Fibroblast of pulmonary artery (primary cell): ENCODE measurements around the gene LINC00305.

ENCODE experiments used
- DNase-seq: peaks from one replicate; pipeline ENCODE4 v3.0.0-alpha.2; 2010; ENCODE audit warnings: low read depth
- H3K4me3 ChIP-seq: replicated peaks from 2 replicates; pipeline ENCODE4 v1.5.1; 2011; ENCODE audit warnings: low read depth, mild to moderate bottlenecking, control low read depth, low read length, moderate library complexity
- TF ChIP-seq, protein P1 (sequence below): IDR thresholded peaks from 2 replicates; pipeline ENCODE4 v1.5.1; 2011; ENCODE audit warnings: mild to moderate bottlenecking, control low read depth, low read length, inconsistent platforms; ENCODE audit errors: missing control alignments

Gene LINC00305

GRCh38 chr18:64142904-64143303, 6.0 kb downstream of the LINC00305 start:
- H3K4me3 ChIP-seq, result no peak overlapping the region
- DNase-seq, result no peak
- TF ChIP-seq, protein P1, sequence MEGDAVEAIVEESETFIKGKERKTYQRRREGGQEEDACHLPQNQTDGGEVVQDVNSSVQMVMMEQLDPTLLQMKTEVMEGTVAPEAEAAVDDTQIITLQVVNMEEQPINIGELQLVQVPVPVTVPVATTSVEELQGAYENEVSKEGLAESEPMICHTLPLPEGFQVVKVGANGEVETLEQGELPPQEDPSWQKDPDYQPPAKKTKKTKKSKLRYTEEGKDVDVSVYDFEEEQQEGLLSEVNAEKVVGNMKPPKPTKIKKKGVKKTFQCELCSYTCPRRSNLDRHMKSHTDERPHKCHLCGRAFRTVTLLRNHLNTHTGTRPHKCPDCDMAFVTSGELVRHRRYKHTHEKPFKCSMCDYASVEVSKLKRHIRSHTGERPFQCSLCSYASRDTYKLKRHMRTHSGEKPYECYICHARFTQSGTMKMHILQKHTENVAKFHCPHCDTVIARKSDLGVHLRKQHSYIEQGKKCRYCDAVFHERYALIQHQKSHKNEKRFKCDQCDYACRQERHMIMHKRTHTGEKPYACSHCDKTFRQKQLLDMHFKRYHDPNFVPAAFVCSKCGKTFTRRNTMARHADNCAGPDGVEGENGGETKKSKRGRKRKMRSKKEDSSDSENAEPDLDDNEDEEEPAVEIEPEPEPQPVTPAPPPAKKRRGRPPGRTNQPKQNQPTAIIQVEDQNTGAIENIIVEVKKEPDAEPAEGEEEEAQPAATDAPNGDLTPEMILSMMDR, result no peak

GRCh38 chr18:64137914-64138313, 11.0 kb downstream of the LINC00305 start:
- H3K4me3 ChIP-seq, result no peak overlapping the region
- DNase-seq, result no peak
- TF ChIP-seq, protein P1, result no peak

DNA sequence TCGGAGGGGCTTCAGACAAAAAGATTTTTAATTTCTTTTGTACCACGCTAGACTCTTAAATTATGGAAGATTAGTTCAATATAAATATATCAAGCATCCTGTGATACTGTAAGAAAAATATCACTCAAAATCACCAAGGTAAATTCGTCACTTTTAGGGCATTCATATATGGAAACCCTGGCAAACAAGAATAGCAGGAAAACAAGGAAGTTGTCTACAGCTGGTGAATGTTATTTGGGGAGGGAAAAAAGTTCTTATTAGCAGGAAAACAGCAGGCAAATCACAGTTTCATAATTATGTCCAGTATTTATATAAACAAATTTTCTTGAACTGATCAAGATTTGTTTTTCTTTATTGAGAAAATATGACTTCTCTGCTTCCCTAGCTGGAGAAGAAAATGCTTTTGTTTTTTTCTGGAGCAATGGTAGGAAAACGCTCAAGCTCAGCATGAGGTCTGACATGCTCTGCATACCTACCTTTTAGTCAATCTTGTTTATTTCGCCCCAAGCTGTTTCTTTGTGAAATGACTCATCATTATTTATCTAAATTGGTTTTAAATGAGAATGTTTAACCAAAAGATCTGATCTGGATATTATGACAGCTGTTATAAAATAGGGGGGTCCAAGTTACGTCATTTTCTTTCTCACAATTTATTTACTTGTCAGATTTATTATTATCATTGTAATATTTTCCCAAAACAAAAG, 14.7 kb downstream of the LINC00305 start:
- TF ChIP-seq, protein P1, result no peak
- no peak for DNase-seq
- no peak overlapping the region for H3K4me3 ChIP-seq

GRCh38 chr18:64132871-64133270, 16.0 kb downstream of the LINC00305 start:
- TF ChIP-seq, protein P1, result no peak
- no peak for DNase-seq
- H3K4me3 ChIP-seq, result no peak overlapping the region

- TF ChIP-seq, protein P1, result no peak
- H3K4me3 ChIP-seq, result no peak overlapping the region
- no peak for DNase-seq
These were observed 17.6 kb downstream of the LINC00305 start for GRCh38 chr18:64131314-64131713.

- TF ChIP-seq, protein P1, result no peak
- DNase-seq, result no peak
These were observed 21.7 kb downstream of the LINC00305 start for GRCh38 chr18:64127172-64127571.

DNA sequence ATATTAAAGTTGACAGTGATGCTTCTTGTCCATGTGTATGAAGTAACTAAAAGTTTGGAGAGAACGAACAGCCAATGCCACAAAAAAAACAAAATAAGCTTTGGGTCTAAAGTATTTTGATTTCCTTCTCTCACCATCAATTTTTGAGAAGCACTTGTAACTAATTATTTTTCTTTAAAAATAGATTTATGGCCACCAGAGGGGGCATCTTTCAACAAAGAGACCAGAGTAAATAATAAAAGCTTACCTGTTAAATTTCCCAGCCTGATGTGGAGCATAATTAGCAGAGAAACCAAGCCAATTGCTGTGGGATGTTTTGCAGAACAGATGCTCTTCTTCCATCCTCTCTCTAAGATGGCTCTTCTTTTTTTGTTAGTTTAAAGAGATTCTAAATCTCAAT, 29.0 kb downstream of the LINC00305 start:
- no peak overlapping the region for H3K4me3 ChIP-seq
- TF ChIP-seq, protein P1, result no peak
- no peak for DNase-seq

More at GRCh38 chr18:64127172-64127571, 21.7 kb downstream of the LINC00305 start:
- no peak overlapping the region for H3K4me3 ChIP-seq
